Measurements from ENCODE around the gene EVA1A.

The EVA1A gene

DNA sequence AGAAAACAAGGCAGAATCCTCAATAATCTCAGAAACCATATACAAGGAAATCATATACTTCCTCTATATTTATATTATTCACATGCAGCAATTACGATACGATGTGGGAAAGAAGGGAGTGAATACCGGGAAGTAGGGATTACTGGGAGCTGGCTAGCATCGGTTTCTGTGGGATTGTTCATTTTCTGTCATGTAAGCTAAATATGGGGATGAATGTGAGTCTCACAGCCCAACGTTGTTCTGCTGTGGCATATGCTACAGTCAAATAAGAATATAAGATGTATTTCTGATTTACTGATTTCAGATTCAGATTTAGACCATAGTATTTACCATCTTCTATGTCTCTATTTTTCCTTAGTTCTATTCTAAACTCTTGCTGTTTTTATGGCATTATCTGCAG lies 113.6 kb downstream of the EVA1A start:
- no peak for DNase-seq (ENCODE audit: low read depth, low spot score)
